ENCODE data around the gene ZNF785.
"Not testable (repeated sequence)": the region's sequence is repeated elsewhere in the genome, so short reads cannot be mapped to it uniquely, and the experiment has no call there.

The ZNF785 gene

DNA sequence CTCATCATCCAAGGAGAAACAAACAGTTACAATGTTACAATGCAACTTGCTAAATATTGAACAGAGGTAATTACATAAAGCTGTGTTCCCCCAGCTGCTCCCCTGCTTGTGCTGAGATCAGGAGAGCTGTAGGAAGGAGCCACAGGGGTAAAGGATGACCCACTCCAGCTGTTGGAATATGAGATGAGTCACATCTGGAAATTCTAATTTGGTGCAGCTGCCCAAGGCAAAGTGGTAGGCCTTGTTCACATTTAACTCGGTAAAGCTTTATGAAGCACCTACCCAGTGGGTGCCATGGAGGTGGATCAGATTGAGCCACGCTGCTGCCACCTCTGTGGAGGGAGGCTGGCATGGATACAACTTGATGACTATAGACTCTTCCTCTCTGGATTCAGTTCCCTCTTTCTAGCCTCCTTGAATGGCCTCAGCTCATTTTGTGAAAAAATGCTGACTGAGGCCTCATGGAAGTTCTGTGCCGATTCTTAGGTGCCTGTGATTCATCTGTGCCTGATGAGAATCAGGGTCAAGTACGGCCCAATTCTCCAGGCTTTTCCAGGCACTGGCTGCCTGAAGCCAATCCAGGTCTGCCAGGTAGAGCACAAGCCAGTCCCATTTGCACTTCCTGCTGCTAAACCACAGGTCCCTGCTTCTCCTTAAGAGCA is 17.2 kb upstream of the ZNF785 start:
- DNase-seq (ENCODE audit: low read depth) = peak; percentile 20
- TF ChIP-seq, protein P1, sequence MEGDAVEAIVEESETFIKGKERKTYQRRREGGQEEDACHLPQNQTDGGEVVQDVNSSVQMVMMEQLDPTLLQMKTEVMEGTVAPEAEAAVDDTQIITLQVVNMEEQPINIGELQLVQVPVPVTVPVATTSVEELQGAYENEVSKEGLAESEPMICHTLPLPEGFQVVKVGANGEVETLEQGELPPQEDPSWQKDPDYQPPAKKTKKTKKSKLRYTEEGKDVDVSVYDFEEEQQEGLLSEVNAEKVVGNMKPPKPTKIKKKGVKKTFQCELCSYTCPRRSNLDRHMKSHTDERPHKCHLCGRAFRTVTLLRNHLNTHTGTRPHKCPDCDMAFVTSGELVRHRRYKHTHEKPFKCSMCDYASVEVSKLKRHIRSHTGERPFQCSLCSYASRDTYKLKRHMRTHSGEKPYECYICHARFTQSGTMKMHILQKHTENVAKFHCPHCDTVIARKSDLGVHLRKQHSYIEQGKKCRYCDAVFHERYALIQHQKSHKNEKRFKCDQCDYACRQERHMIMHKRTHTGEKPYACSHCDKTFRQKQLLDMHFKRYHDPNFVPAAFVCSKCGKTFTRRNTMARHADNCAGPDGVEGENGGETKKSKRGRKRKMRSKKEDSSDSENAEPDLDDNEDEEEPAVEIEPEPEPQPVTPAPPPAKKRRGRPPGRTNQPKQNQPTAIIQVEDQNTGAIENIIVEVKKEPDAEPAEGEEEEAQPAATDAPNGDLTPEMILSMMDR (conservative IDR thresholded peaks at IDR 0.05; ENCODE audit: low read depth, low read length) = no peak
- no peak overlapping the region for H3K4me3 ChIP-seq (ENCODE audit: low read depth, low read length)

DNA sequence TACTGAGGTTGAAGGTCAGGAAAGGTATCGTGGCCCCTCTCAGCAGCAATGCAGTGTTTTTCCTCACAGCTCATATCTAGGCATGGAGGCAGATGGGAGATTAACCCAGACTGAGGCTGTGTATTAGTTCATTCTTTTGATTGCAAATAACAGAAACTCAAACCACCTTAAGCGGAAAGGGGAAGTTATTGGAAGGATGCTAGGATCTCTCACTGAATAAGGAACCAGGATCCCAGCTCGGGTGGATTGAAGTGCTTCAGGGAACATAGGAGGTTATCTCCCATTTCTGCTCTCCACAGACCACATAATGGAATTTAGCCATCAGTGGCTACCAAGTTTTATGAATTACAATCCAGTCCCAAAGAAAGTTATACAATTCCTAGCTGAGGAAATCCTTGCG is 16.5 kb upstream of the ZNF785 start:
- no peak overlapping the region for H3K4me3 ChIP-seq (ENCODE audit: low read depth, low read length)
- no peak for DNase-seq (ENCODE audit: low read depth)
- TF ChIP-seq, protein P1 (conservative IDR thresholded peaks at IDR 0.05; ENCODE audit: low read depth, low read length) = no peak

DNA sequence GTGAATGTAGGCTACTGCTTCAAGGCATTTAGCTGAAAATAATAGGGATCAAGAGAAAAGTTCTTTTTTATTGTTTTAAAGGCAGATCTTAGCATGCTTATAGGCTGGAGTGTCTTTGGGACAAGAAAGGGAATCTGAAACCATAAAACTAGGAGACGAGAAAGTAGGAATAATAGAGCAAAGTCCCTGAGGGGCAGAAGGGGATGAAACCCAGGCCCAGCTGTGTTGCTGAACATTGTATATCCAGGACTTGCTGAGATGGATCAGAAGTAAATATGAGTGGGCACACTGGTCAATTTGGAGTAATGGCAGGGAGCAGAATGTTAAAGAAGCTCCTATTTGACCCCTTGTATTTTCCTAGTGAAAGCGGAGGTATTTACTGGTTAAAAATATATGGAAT is 15.4 kb upstream of the ZNF785 start:
- DNase-seq (ENCODE audit: low read depth) = no peak
- TF ChIP-seq, protein P1 (conservative IDR thresholded peaks at IDR 0.05; ENCODE audit: low read depth, low read length) = no peak
- H3K4me3 ChIP-seq (ENCODE audit: low read depth, low read length) = no peak overlapping the region

DNA sequence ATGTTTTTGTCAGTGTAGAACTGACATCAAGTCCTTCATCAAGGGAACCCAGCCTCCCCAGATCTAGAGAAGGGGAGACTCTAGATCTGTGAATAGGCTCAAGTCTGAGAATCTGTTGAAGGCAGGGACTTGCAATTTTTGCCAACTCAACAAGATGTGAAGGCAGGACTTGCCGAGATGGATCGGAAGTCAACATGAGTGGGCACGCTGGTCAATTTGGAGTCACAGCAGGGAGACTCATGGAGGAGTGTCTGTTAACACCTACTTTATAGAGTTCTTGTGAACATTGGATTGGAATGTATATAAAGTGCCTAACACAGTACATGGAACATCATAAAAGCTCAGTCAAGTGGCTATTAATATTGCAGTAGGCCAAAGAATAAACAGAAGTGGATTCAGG is 14.7 kb upstream of the ZNF785 start:
- H3K4me3 ChIP-seq (ENCODE audit: low read depth, low read length) = no peak overlapping the region
- DNase-seq (ENCODE audit: low read depth) = no peak
- TF ChIP-seq, protein P1 (conservative IDR thresholded peaks at IDR 0.05; ENCODE audit: low read depth, low read length) = no peak

DNA sequence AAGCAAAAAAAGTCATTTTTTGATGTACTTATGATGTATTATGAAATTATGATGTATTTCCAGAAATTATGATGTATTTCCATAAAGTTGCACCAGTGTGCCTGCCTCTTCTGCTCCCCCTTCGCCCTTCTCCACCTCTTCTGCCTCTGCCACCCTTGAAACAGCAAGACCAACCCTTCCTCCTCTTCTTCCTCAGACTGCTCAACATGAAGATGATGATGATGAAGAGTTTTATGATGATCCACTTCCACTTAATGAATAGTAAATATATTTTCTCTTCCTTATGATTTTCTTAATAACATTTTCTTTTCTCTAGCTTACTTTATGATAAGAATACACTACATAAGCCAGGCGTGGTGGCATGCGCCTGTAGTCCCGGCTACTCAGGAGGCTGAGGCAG is 7.4 kb upstream of the ZNF785 start:
- no peak for DNase-seq (ENCODE audit: low read depth)
- TF ChIP-seq, protein P1 (conservative IDR thresholded peaks at IDR 0.05; ENCODE audit: low read depth, low read length) = no peak
- H3K4me3 ChIP-seq (ENCODE audit: low read depth, low read length) = no peak overlapping the region

DNA sequence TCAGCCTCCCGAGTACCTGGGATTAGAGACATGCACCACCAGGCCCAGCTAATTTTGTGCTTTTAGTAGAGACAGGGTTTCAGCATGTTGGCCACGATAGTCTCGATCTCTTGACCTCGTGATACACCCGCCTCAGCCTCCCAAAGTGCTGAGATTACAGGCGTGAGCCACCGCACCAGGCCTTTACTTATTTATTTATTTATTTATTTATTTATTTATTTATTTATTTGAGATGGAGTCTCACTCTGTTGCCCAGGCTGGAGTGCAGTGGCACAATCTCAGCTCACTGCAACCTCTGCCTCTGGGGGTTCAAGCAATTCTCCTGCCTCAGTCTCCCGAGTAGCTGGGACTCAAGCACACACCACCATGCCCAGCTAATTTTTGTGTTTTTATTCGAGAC is 5.4 kb upstream of the ZNF785 start:
- DNase-seq (ENCODE audit: low read depth); H3K4me3 ChIP-seq (ENCODE audit: low read depth, low read length): not testable (repeated sequence)

DNA sequence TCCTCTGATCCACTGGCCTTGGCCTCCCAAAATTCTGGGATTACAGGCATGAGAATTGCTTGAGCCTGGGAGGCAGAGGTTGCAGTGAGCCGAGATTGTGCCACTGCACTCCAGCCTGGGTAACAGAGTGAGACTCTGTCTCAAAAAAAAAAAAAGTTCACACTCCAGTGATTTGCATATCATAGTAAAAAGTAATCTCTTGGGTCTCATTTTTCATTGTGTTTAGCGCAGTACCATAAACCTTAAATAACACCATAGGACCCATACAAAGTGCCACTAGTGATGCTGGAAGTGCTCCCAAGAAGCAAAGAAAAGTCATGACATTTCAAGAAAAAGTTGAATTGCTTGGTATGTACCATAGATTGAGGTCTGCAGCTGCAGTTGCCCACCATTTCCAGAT is 4.1 kb upstream of the ZNF785 start:
- not testable (repeated sequence) for DNase-seq (ENCODE audit: low read depth); H3K4me3 ChIP-seq (ENCODE audit: low read depth, low read length)

DNA sequence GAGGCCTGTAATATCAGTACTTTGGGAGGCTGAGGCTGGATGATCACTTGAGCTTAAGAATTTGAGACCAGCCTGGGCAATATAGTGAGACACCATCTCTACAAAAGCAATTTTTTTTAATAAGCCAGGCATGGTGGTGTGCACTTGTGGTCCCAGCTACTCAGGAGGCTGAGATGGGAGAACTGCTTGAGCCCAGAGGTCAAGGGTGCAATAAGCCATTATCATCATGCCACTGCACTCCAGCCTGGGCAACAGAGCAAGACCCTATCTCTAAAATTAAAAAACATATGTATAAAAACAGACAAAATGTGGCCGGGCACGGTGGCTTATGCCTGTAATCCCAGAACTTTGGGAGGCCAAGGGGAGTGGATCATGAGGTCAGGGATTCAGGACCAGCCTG is 3.2 kb upstream of the ZNF785 start:
- no peak for DNase-seq (ENCODE audit: low read depth)
- H3K4me3 ChIP-seq (ENCODE audit: low read depth, low read length) = no peak overlapping the region
- TF ChIP-seq, protein P1 (conservative IDR thresholded peaks at IDR 0.05; ENCODE audit: low read depth, low read length) = no peak

All from choroid plexus epithelial cell (primary cell).